Prostate gland (tissue), 2 donors: ENCODE data around the gene RYR2. TPM values are rescaled to one million over a fixed set of nuclear protein-coding genes. Genes with fewer than 3 reads are reported as not detected.
"Not testable (repeated sequence)": the region's sequence is repeated elsewhere in the genome, so short reads cannot be mapped to it uniquely, and the experiment has no call there.

ENCODE experiments used
- DNase-seq: peaks from one replicate; pipeline ENCODE4 v3.0.0-alpha.2; 2019; ENCODE audit warnings: low spot score
- H3K27ac ChIP-seq, 2 donors: fragments of 200-600 bp; sonication (generic); 2 replicates each; pipeline ENCODE4 v1.5.1; 2017 to 2019
- H3K27me3 ChIP-seq: fragments of 200-600 bp; sonication (generic); replicated peaks from 2 replicates; pipeline ENCODE4 v1.5.1; 2019; ENCODE audit not compliant: insufficient read depth
- H3K36me3 ChIP-seq, 2 donors: fragments of 200-600 bp; sonication (generic); 1 replicate in 1 of 2; 2 replicates in 1 of 2; pipeline versions ENCODE4 v1.5.1 to v1.8.1; 2017 to 2019
- H3K4me1 ChIP-seq: fragments of 200-600 bp; sonication (generic); replicated peaks from 2 replicates; pipeline ENCODE4 v1.5.1; 2019
- H3K4me3 ChIP-seq, 2 donors: fragments of 200-600 bp; sonication (generic); 2 replicates each; pipeline ENCODE4 v1.5.1; 2017 to 2019
- H3K9me3 ChIP-seq: fragments of 200-600 bp; sonication (generic); 2 replicates; pipeline ENCODE4 v1.5.1; 2017
- POLR2A ChIP-seq: fragments of 450-650 bp; IDR thresholded peaks from one replicate; pipeline ENCODE4 v1.6.1; 2016; ENCODE audit warnings: antibody characterized with exemption, mild to moderate bottlenecking
- POLR2AphosphoS5 ChIP-seq: sonication (generic); formaldehyde crosslinking; IDR thresholded peaks from one replicate; pipeline ENCODE4 v1.6.1; 2017; ENCODE audit warnings: antibody characterized with exemption
- WGBS: methylation state at CpG from one replicate; pipeline ENCODE4 v1.1.5; 2018; 5-methylcytosine and 5-hydroxymethylcytosine counted together
- intact Hi-C: fragments of 100-400 bp; cut with DNase I; formaldehyde crosslinking; loops from one replicate; pipeline ENCODE4 v1.14.2; 2022
- total RNA-seq, 2 donors: library from RNA; depleted of rRNA; stranded (reverse); fragments of >200 nt; gene quantifications; one replicate each; pipeline ENCODE4 v1.1.0, GENCODE V29; 2016
- TF ChIP-seq, protein P1 (sequence below), 4 experiments: fragments of 200-600 bp in 2 of 4; fragments of 450-650 bp in 2 of 4; sonication (generic) in 2 of 4; IDR thresholded peaks; 1 replicate in 3 of 4; 2 replicates in 1 of 4; pipeline ENCODE4 v1.5.1; 2016 to 2019; ENCODE audit warnings: antibody characterized with exemption in 4 of 4, mild to moderate bottlenecking in 2 of 4, moderate library complexity in 2 of 4

RYR2 gene
- total RNA-seq, 2 donors from 2014 or later, result 2.9 to 6.7 TPM

- no peaks in the 10 kb centered on the region for H3K36me3 ChIP-seq
- H3K4me1 ChIP-seq, result no peaks in the 10 kb centered on the region
- H3K9me3 ChIP-seq, result no peaks in the 10 kb centered on the region
- intact Hi-C loops, result no loop called here
- H3K27ac ChIP-seq, result no peak overlapping the region
- TF ChIP-seq POLR2AphosphoS5 (no peak), POLR2A (no peak)
- TF ChIP-seq, protein P1, sequence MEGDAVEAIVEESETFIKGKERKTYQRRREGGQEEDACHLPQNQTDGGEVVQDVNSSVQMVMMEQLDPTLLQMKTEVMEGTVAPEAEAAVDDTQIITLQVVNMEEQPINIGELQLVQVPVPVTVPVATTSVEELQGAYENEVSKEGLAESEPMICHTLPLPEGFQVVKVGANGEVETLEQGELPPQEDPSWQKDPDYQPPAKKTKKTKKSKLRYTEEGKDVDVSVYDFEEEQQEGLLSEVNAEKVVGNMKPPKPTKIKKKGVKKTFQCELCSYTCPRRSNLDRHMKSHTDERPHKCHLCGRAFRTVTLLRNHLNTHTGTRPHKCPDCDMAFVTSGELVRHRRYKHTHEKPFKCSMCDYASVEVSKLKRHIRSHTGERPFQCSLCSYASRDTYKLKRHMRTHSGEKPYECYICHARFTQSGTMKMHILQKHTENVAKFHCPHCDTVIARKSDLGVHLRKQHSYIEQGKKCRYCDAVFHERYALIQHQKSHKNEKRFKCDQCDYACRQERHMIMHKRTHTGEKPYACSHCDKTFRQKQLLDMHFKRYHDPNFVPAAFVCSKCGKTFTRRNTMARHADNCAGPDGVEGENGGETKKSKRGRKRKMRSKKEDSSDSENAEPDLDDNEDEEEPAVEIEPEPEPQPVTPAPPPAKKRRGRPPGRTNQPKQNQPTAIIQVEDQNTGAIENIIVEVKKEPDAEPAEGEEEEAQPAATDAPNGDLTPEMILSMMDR (IDR thresholded peaks at IDR 0.05), result no peak
- H3K27me3 ChIP-seq, result no peaks in the 10 kb centered on the region
- H3K4me3 ChIP-seq, result no peak overlapping the region
- DNase-seq, result no peak
- WGBS, result 61% methylated on average over 2 of the region's 2 CpGs
These were observed 325.8 kb downstream of the RYR2 start for GRCh38 chr1:237367758-237368157.

GRCh38 chr1:237371477-237371876 lies 329.5 kb downstream of the RYR2 start:
- H3K27ac ChIP-seq, H3K36me3 ChIP-seq, DNase-seq, intact Hi-C loops, H3K4me1 ChIP-seq, H3K9me3 ChIP-seq, H3K4me3 ChIP-seq, H3K27me3 ChIP-seq: not testable (repeated sequence)
- 94% methylated on average over 3 of the region's 3 CpGs for WGBS

GRCh38 chr1:237383791-237384190 lies 341.8 kb downstream of the RYR2 start:
- Histone ChIP-seq H3K9me3 (no peaks in the 10 kb centered on the region), H3K4me3 (no peak overlapping the region), H3K36me3 (no peaks in the 10 kb centered on the region), H3K27ac (no peak overlapping the region), H3K4me1 (no peaks in the 10 kb centered on the region), H3K27me3 (no peaks in the 10 kb centered on the region)
- intact Hi-C loops, result loop anchor here (10.0 kb wide), 1 partner anchor 159 kb away; no protein-coding TSS in a partner anchor
- WGBS, result 28% methylated on average over 3 of the region's 3 CpGs
- TF ChIP-seq, protein P1 (IDR thresholded peaks at IDR 0.05), result no peak
- TF ChIP-seq POLR2AphosphoS5 (no peak), POLR2A (no peak)
- no peak for DNase-seq

- Histone ChIP-seq H3K27me3 (no peaks in the 10 kb centered on the region), H3K9me3 (no peaks in the 10 kb centered on the region), H3K4me3 (no peak overlapping the region), H3K4me1 (no peaks in the 10 kb centered on the region), H3K27ac (no peak overlapping the region), H3K36me3 (no peaks in the 10 kb centered on the region)
- DNase-seq, result no peak
- intact Hi-C loops, result loop anchor here (10.0 kb wide), 1 partner anchor 159 kb away; no protein-coding TSS in a partner anchor
- TF ChIP-seq, protein P1 (IDR thresholded peaks at IDR 0.05), result no peak
- TF ChIP-seq POLR2AphosphoS5 (no peak), POLR2A (no peak)
- WGBS, result 35% methylated on average over 6 of the region's 6 CpGs
These were observed 342.2 kb downstream of the RYR2 start for GRCh38 chr1:237384213-237384612.

DNA sequence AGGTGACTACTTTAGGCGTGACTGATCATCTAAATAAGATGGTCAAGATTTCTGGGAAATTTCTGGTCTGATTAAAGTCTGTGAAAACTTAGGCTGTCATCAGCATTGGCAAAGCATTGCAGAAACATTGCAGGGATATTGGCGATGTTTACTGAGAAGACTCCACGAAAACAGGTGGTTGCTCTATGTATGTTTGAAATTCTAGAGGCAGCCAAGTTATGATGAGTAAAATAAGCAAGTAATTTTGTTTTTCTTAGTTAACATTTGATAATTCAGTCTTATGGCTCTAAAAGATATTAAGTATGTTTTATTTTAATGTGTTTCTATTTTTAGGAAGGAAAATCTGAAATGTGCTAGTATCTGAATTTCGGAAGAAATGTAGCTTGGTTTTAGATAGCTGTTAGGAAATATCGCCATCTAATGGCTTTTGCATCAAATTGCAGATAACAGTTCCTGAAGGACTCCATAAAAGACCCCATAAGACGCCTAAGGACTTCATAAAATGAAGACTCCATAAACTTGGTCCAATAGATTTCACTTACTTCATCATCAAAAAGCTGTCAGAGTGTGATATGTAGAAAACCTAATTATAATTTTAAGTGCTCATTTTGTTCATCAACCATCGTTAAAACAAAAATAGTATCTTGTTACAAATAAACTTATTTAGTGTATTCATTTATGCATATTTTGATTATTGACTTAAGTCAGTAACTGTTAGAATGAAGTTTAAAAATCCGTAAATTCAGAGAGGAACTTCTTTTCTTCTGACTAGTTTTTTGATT lies 344.6 kb downstream of the RYR2 start:
- WGBS, result 59% methylated on average over 8 of the region's 8 CpGs
- DNase-seq, result no peak
- Histone ChIP-seq H3K4me3 (no peak overlapping the region), H3K4me1 (no peaks in the 10 kb centered on the region), H3K27me3 (no peaks in the 10 kb centered on the region), H3K27ac (no peak overlapping the region), H3K36me3 (no peaks in the 10 kb centered on the region), H3K9me3 (no peaks in the 10 kb centered on the region)
- intact Hi-C loops, result loop anchor here (2.0 to 10.0 kb wide), 2 partner anchors 162 to 344 kb away; partner anchors contain the start of gene RYR2
- TF ChIP-seq POLR2A (no peak), POLR2AphosphoS5 (no peak)
- TF ChIP-seq, protein P1 (IDR thresholded peaks at IDR 0.05), result peak; percentile 28 to 58 (median 39)
